Mesodermal cell (in vitro differentiated cells): ENCODE data around the gene LDLRAD4.

Experiments
- H3K27ac ChIP-seq: 2 replicates; pipeline ENCODE4 v1.7.0; 2013; ENCODE audit warnings: mild to moderate bottlenecking, low read depth, low read length, moderate library complexity; ENCODE audit not compliant: severe bottlenecking
- H3K36me3 ChIP-seq: 2 replicates; pipeline ENCODE4 v1.7.1; 2013; ENCODE audit warnings: mild to moderate bottlenecking, low read length, moderate library complexity; ENCODE audit not compliant: control insufficient read depth, insufficient read depth
- H3K4me1 ChIP-seq: one replicate; pipeline ENCODE4 v1.7.1; 2013; ENCODE audit warnings: mild to moderate bottlenecking, low read length; ENCODE audit not compliant: insufficient read depth, control insufficient read depth, poor library complexity, severe bottlenecking
- H3K4me3 ChIP-seq: 2 replicates; pipeline ENCODE4 v1.7.0; 2013; ENCODE audit warnings: low read length, control low read depth, mild to moderate bottlenecking; ENCODE audit not compliant: insufficient read depth, poor library complexity, severe bottlenecking; ENCODE audit errors: extremely low read depth
- H3K9me3 ChIP-seq: 2 replicates; pipeline ENCODE4 v1.7.1; 2013; ENCODE audit warnings: mild to moderate bottlenecking, low read length, moderate library complexity; ENCODE audit not compliant: control insufficient read depth
- WGBS, 2 experiments: methylation state at CpG; one replicate each; pipeline ENCODE4 v1.1.5; 2013; ENCODE audit warnings: missing lambda C conversion rate in 2 of 2; ENCODE audit not compliant: insufficient coverage in 2 of 2; 5-methylcytosine and 5-hydroxymethylcytosine counted together

LDLRAD4 gene

GRCh38 chr18:13236411-13236810 is 17.9 kb downstream of the LDLRAD4 start:
- Histone ChIP-seq H3K36me3 (no peaks in the 10 kb centered on the region), H3K4me1 (peaks cover 5% of the 10 kb centered on the region), H3K9me3 (no peaks in the 10 kb centered on the region), H3K4me3 (no peak overlapping the region), H3K27ac (no peak overlapping the region)
- WGBS, 2 experiments, result 89 to 93% methylated on average over 7 to 9 of the region's 9 CpGs

- H3K4me3 ChIP-seq, result no peak overlapping the region
- H3K9me3 ChIP-seq, result no peaks in the 10 kb centered on the region
- H3K36me3 ChIP-seq, result no peaks in the 10 kb centered on the region
- peaks cover 5% of the 10 kb centered on the region for H3K4me1 ChIP-seq
- H3K27ac ChIP-seq, result no peak overlapping the region
- WGBS, 2 experiments, result 90 to 93% methylated on average over 6 of the region's 7 CpGs
Measured at GRCh38 chr18:13237073-13237472, 18.5 kb downstream of the LDLRAD4 start.

GRCh38 chr18:13237641-13238040 is 19.1 kb downstream of the LDLRAD4 start:
- Histone ChIP-seq H3K4me1 (peaks cover 5% of the 10 kb centered on the region), H3K27ac (no peak overlapping the region), H3K36me3 (no peaks in the 10 kb centered on the region), H3K9me3 (no peaks in the 10 kb centered on the region), H3K4me3 (no peak overlapping the region)
- WGBS, 2 experiments, result no CpG with 5 or more reads among the region's 3 CpGs

GRCh38 chr18:13239171-13239956 is 20.8 kb downstream of the LDLRAD4 start:
- Histone ChIP-seq H3K4me1 (peaks cover 5% of the 10 kb centered on the region), H3K9me3 (no peaks in the 10 kb centered on the region), H3K27ac (no peak overlapping the region), H3K4me3 (no peak overlapping the region), H3K36me3 (no peaks in the 10 kb centered on the region)
- 80% methylated on average over 9 to 12 of the region's 13 CpGs for WGBS, 2 experiments

- WGBS, 2 experiments, result 88 to 97% methylated on average over 11 to 15 of the region's 15 CpGs
- Histone ChIP-seq H3K4me3 (no peak overlapping the region), H3K4me1 (peaks cover 4% of the 10 kb centered on the region), H3K9me3 (no peaks in the 10 kb centered on the region), H3K36me3 (no peaks in the 10 kb centered on the region), H3K27ac (no peak overlapping the region)
Measured at GRCh38 chr18:13240060-13240725, 21.6 kb downstream of the LDLRAD4 start.

- Histone ChIP-seq H3K4me3 (no peak overlapping the region), H3K9me3 (no peaks in the 10 kb centered on the region), H3K27ac (no peak overlapping the region), H3K4me1 (no peaks in the 10 kb centered on the region), H3K36me3 (no peaks in the 10 kb centered on the region)
- WGBS, 2 experiments, result 88 to 93% methylated on average over 30 to 31 of the region's 31 CpGs
Measured at GRCh38 chr18:13241083-13241892, 22.7 kb downstream of the LDLRAD4 start.

GRCh38 chr18:13241893-13242175 is 23.3 kb downstream of the LDLRAD4 start:
- WGBS, 2 experiments, result 96% methylated on average over 10 to 13 of the region's 13 CpGs
- no peaks in the 10 kb centered on the region for H3K9me3 ChIP-seq
- H3K36me3 ChIP-seq, result no peaks in the 10 kb centered on the region
- H3K27ac ChIP-seq, result no peak overlapping the region
- no peak overlapping the region for H3K4me3 ChIP-seq
- H3K4me1 ChIP-seq, result no peaks in the 10 kb centered on the region

GRCh38 chr18:13242797-13243196 is 24.2 kb downstream of the LDLRAD4 start:
- 90 to 92% methylated on average over 1 to 2 of the region's 5 CpGs for WGBS, 2 experiments
- no peak overlapping the region for H3K4me3 ChIP-seq
- no peaks in the 10 kb centered on the region for H3K36me3 ChIP-seq
- H3K4me1 ChIP-seq, result no peaks in the 10 kb centered on the region
- H3K27ac ChIP-seq, result no peak overlapping the region
- no peaks in the 10 kb centered on the region for H3K9me3 ChIP-seq

GRCh38 chr18:13243363-13243762 is 24.8 kb downstream of the LDLRAD4 start:
- Histone ChIP-seq H3K27ac (no peak overlapping the region), H3K4me3 (no peak overlapping the region), H3K4me1 (no peaks in the 10 kb centered on the region), H3K36me3 (no peaks in the 10 kb centered on the region), H3K9me3 (no peaks in the 10 kb centered on the region)
- 78 to 86% methylated on average over 9 of the region's 9 CpGs for WGBS, 2 experiments

- WGBS, 2 experiments, result 31% methylated on average over 1 of the region's 1 CpG; no CpG with 5 or more reads in 1 of the 2 experiments
- no peak overlapping the region for H3K4me3 ChIP-seq
Measured at GRCh38 chr18:13244135-13244534, 25.6 kb downstream of the LDLRAD4 start.

More at GRCh38 chr18:13244135-13244534, 25.6 kb downstream of the LDLRAD4 start:
- no peaks in the 10 kb centered on the region for H3K9me3 ChIP-seq
- H3K36me3 ChIP-seq, result no peaks in the 10 kb centered on the region
- no peaks in the 10 kb centered on the region for H3K4me1 ChIP-seq
- H3K27ac ChIP-seq, result no peak overlapping the region
